ENCODE results near the gene KIF11.

KIF11 gene

DNA sequence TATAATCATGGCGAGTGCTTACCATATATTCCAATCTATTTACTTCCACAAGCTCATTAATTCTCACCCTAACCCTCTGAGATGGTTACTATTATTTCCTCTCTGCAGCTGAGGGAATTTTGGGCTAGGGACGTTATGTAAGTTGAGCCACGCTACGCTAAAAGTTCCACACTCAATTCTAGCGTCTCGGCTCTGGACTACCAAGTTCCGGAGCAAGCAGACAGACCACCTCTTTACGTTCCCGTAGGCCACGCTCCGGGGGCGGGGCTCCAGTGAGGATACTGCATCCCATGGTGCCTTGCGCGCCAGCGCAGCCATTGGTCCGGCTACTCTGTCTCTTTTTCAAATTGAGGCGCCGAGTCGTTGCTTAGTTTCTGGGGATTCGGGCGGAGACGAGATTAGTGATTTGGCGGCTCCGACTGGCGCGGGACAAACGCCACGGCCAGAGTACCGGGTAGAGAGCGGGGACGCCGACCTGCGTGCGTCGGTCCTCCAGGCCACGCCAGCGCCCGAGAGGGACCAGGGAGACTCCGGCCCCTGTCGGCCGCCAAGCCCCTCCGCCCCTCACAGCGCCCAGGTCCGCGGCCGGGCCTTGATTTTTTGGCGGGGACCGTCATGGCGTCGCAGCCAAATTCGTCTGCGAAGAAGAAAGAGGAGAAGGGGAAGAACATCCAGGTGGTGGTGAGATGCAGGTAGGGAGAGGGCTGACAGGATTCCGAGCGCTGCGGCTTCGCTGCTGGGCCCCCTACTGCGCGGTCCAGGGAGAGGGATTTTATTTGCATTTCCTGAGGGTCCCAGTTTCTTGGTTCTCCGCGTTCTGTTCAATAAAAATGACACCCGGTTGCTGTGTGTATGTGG, at the start of gene KIF11:
Gene KIF11 (plus strand): TSS at position 370 of the 858 bp plus-strand sequence. CDS start 246 bp downstream, at position 616.
- H3K4me3 ChIP-seq (ENCODE audit: low read depth, low read length), result peak within 1 kb of the TSS; percentile 84
- TF ChIP-seq, protein P1, sequence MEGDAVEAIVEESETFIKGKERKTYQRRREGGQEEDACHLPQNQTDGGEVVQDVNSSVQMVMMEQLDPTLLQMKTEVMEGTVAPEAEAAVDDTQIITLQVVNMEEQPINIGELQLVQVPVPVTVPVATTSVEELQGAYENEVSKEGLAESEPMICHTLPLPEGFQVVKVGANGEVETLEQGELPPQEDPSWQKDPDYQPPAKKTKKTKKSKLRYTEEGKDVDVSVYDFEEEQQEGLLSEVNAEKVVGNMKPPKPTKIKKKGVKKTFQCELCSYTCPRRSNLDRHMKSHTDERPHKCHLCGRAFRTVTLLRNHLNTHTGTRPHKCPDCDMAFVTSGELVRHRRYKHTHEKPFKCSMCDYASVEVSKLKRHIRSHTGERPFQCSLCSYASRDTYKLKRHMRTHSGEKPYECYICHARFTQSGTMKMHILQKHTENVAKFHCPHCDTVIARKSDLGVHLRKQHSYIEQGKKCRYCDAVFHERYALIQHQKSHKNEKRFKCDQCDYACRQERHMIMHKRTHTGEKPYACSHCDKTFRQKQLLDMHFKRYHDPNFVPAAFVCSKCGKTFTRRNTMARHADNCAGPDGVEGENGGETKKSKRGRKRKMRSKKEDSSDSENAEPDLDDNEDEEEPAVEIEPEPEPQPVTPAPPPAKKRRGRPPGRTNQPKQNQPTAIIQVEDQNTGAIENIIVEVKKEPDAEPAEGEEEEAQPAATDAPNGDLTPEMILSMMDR (conservative IDR thresholded peaks at IDR 0.05; ENCODE audit: low read depth, low read length), result no peak
- DNase-seq (ENCODE audit: low read depth), result peak; percentile 98

DNA sequence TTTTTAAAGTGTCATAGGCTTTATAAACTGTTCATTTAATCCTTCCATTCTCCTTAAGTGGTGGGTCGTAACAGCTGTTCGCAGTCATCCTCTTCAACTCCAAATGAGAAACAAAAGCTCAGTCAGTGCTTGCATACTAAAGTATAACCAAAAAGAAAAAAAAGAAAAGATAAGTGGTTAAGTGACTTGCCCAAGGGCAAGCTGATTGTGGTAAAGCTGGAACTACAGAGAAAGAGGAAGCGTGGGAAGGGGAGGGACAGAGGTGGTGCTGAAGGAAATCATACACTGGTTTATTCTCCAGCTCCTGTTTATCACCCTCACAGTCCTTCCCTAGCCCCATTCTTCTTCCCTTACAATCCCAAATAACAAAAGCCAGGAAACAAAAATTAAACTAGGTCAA, 48.6 kb upstream of the KIF11 start:
- DNase-seq (ENCODE audit: low read depth), result peak; percentile 24
- no peak overlapping the region for H3K4me3 ChIP-seq (ENCODE audit: low read depth, low read length)
- TF ChIP-seq, protein P1 (conservative IDR thresholded peaks at IDR 0.05; ENCODE audit: low read depth, low read length), result no peak

DNA sequence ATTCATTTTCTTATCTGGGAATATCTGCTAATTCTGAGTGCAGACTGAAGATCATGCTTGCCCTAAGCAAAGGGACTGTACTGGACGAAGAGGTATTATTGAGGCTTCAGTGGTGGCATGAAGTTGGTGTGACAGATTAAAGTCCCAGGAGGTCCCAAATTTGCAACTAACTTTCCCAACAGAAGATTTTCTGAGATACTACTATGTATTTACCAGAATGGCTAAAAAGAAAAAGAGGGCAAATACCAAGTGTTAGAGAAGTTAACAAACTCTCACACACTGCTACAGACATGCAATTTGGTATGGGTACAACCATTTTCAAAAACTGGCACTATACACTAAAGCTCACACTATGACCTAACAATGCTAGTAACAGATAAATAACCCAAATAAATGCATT, 47.4 kb upstream of the KIF11 start:
- no peak for DNase-seq (ENCODE audit: low read depth)
- H3K4me3 ChIP-seq (ENCODE audit: low read depth, low read length), result no peak overlapping the region
- TF ChIP-seq, protein P1 (conservative IDR thresholded peaks at IDR 0.05; ENCODE audit: low read depth, low read length), result no peak

DNA sequence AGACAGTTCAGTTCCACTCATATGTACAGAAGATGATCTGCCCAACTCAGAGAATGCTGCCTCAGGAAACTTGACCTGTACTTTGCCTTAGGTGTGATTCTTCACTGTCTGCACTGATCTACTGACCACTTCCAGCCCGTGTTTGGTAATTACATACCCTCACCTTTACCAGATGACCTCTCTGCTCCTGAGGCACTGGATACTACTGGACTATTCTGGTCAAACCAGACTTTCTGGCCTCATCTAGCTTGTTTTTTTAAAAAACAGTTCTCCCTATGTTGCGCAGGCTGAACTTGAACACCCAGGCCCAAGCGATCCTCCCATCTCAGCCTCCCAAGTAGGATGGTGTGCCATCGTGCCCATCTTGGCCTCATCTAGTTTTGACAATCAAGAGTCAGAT, 45.3 kb upstream of the KIF11 start:
- H3K4me3 ChIP-seq (ENCODE audit: low read depth, low read length), result no peak overlapping the region
- DNase-seq (ENCODE audit: low read depth), result no peak
- TF ChIP-seq, protein P1 (conservative IDR thresholded peaks at IDR 0.05; ENCODE audit: low read depth, low read length), result no peak

DNA sequence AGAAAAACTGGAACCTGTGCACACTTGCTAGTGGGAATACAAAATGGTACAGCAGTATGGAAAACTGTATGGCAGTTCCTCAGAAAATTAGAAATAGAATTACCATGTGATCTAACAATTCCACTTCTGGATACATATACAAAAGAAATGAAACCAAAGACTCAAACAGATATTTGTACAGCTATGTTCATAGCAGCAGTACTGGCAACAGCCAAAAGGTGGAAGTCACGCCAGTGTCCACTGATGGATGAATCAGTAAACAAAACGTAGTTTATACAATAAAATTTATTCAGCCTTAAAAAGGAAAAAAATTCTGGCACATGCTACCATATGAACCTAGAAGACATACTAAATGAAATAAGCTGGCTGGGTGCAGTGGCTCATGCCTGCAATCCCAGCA, 42.0 kb upstream of the KIF11 start:
- TF ChIP-seq, protein P1 (conservative IDR thresholded peaks at IDR 0.05; ENCODE audit: low read depth, low read length), result peak; percentile 24
- no peak overlapping the region for H3K4me3 ChIP-seq (ENCODE audit: low read depth, low read length)
- DNase-seq (ENCODE audit: low read depth), result peak; percentile 13

DNA sequence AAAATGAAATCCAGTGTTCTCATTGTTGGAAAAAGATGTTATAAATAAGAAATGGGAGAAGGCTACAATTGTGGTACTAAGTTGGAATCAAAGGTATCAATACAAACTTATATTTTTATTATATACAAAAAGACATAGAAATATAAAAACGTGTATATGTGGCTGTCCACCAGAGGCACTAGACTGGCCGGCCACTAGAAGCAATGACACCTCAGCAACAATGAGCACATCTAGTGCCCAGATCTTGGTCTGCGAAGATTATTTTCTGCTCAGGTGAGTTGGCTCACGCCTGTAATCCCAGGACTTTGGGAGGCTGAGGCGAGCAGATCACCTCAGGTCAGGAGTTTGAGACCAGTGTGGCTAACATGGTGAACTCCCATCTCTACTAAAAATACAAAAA, 40.6 kb upstream of the KIF11 start:
- H3K4me3 ChIP-seq (ENCODE audit: low read depth, low read length), result no peak overlapping the region
- DNase-seq (ENCODE audit: low read depth), result no peak

More for the DNA sequence above, 40.6 kb upstream of the KIF11 start:
- TF ChIP-seq, protein P1 (conservative IDR thresholded peaks at IDR 0.05; ENCODE audit: low read depth, low read length), result peak; percentile 45

Data from choroid plexus epithelial cell (primary cell).